ENCODE data around the gene HPX.
"Not testable (repeated sequence)": the region's sequence is repeated elsewhere in the genome, so short reads cannot be mapped to it uniquely, and the experiment has no call there.

HPX gene

GRCh38 chr11:6415797-6416196 is 25.0 kb downstream of the HPX start:
- no peak for DNase-seq (ENCODE audit: low spot score)

GRCh38 chr11:6414874-6415328 is 25.9 kb downstream of the HPX start:
- DNase-seq (ENCODE audit: low spot score) = no peak

- DNase-seq (ENCODE audit: low spot score) = peak; percentile 56
Observed at GRCh38 chr11:6413791-6414201, 27.0 kb downstream of the HPX start.

- no peak for DNase-seq (ENCODE audit: low spot score)
Observed at GRCh38 chr11:6411594-6412031, 29.2 kb downstream of the HPX start.

GRCh38 chr11:6410695-6411430 is 29.9 kb downstream of the HPX start:
- no peak for DNase-seq (ENCODE audit: low spot score)

- DNase-seq (ENCODE audit: low spot score) = peak; percentile 56
Observed at GRCh38 chr11:6406370-6406769, 34.4 kb downstream of the HPX start.

GRCh38 chr11:6405846-6406245 is 34.9 kb downstream of the HPX start:
- peak; percentile 91 for DNase-seq (ENCODE audit: low spot score)

- DNase-seq (ENCODE audit: low spot score) = peak; percentile 81
Observed at GRCh38 chr11:6405052-6405667, 35.6 kb downstream of the HPX start.

GRCh38 chr11:6404342-6405051 is 36.3 kb downstream of the HPX start:
- peak; percentile 63 for DNase-seq (ENCODE audit: low spot score)

- no peak for DNase-seq (ENCODE audit: low spot score)
Observed at GRCh38 chr11:6403539-6403938, 37.2 kb downstream of the HPX start.

- DNase-seq (ENCODE audit: low spot score) = no peak
Observed at GRCh38 chr11:6402561-6402981, 38.2 kb downstream of the HPX start.

- no peak for DNase-seq (ENCODE audit: low spot score)
Observed at GRCh38 chr11:6402061-6402470, 38.7 kb downstream of the HPX start.

GRCh38 chr11:6401464-6401863 is 39.3 kb downstream of the HPX start:
- no peak for DNase-seq (ENCODE audit: low spot score)

- DNase-seq (ENCODE audit: low spot score) = no peak
Observed at GRCh38 chr11:6400431-6401345, 40.1 kb downstream of the HPX start.

- no peak for DNase-seq (ENCODE audit: low spot score)
Observed at GRCh38 chr11:6397636-6398035, 43.2 kb downstream of the HPX start.

GRCh38 chr11:6397156-6397555 is 43.6 kb downstream of the HPX start:
- no peak for DNase-seq (ENCODE audit: low spot score)

- no peak for DNase-seq (ENCODE audit: low spot score)
Observed at GRCh38 chr11:6395470-6396060, 45.2 kb downstream of the HPX start.

- peak; percentile 77 for DNase-seq (ENCODE audit: low spot score)
Observed at GRCh38 chr11:6393989-6394670, 46.7 kb downstream of the HPX start.

- not testable (repeated sequence) for DNase-seq (ENCODE audit: low spot score)
Observed at GRCh38 chr11:6392251-6392650, 48.5 kb downstream of the HPX start.

GRCh38 chr11:6391537-6392134 is 49.2 kb downstream of the HPX start:
- DNase-seq (ENCODE audit: low spot score) = no peak
